Mammary epithelial cell (primary cell): ENCODE measurements around the gene DIPK1B.
"Not testable (repeated sequence)": the region's sequence is repeated elsewhere in the genome, so short reads cannot be mapped to it uniquely, and the experiment has no call there.

ENCODE experiments used
- EZH2 ChIP-seq: IDR thresholded peaks from 2 replicates; pipeline ENCODE4 v1.6.1; 2012; ENCODE audit warnings: low read length, inconsistent platforms, borderline replicate concordance
- TF ChIP-seq, protein P1 (sequence below), 2 donors: IDR thresholded peaks in 1 of 2; conservative IDR thresholded peaks in 1 of 2; 2 replicates each; pipeline ENCODE4 v1.5.1; 2011 to 2012; ENCODE audit warnings: inconsistent platforms in 2 of 2, low read length in 2 of 2, mild to moderate bottlenecking in 2 of 2, control low read depth in 1 of 2, low read depth in 1 of 2; ENCODE audit not compliant: insufficient read depth in 1 of 2; ENCODE audit errors: extremely low read depth in 1 of 2

GRCh38 chr9:136765745-136766409 lies 53.5 kb downstream of the DIPK1B start:
- TF ChIP-seq, protein P1, sequence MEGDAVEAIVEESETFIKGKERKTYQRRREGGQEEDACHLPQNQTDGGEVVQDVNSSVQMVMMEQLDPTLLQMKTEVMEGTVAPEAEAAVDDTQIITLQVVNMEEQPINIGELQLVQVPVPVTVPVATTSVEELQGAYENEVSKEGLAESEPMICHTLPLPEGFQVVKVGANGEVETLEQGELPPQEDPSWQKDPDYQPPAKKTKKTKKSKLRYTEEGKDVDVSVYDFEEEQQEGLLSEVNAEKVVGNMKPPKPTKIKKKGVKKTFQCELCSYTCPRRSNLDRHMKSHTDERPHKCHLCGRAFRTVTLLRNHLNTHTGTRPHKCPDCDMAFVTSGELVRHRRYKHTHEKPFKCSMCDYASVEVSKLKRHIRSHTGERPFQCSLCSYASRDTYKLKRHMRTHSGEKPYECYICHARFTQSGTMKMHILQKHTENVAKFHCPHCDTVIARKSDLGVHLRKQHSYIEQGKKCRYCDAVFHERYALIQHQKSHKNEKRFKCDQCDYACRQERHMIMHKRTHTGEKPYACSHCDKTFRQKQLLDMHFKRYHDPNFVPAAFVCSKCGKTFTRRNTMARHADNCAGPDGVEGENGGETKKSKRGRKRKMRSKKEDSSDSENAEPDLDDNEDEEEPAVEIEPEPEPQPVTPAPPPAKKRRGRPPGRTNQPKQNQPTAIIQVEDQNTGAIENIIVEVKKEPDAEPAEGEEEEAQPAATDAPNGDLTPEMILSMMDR (conservative IDR thresholded peaks at IDR 0.05 in 1 of 2, IDR thresholded peaks at IDR 0.05 in 1 of 2; ENCODE audit: extremely low read depth in 1 of 2, insufficient read depth in 1 of 2, low read depth in 1 of 2, low read length in 2 of 2) = not testable (repeated sequence)
- TF ChIP-seq EZH2 = not testable (repeated sequence)
